Urinary bladder (tissue), 4 donors: Measurements from ENCODE around the gene KCNMA1. TPM values are rescaled to one million over a fixed set of nuclear protein-coding genes. Genes with fewer than 3 reads are reported as not detected.

Experiments
- DNase-seq: peaks from one replicate; pipeline ENCODE4 v3.0.0-alpha.2; 2015; ENCODE audit errors: extremely low spot score
- H3K27ac ChIP-seq: one replicate; pipeline ENCODE4 v1.5.1; 2013; ENCODE audit warnings: low read depth, mild to moderate bottlenecking, moderate library complexity
- H3K36me3 ChIP-seq: one replicate; pipeline ENCODE4 v1.6.1; 2013; ENCODE audit warnings: mild to moderate bottlenecking, moderate library complexity; ENCODE audit not compliant: insufficient read depth
- H3K4me1 ChIP-seq: one replicate; pipeline ENCODE4 v1.6.1; 2013; ENCODE audit warnings: mild to moderate bottlenecking, moderate library complexity; ENCODE audit not compliant: insufficient read depth
- H3K4me3 ChIP-seq: one replicate; pipeline ENCODE4 v1.5.1; 2013; ENCODE audit warnings: low read depth, low read length
- WGBS: extraction: QIAGEN DNeasy Blood & Tissue Kit; methylation state at CpG from one replicate; pipeline ENCODE4 v1.1.7; 2013; 5-methylcytosine and 5-hydroxymethylcytosine counted together
- polyA plus RNA-seq: library from polyadenylated mRNA; stranded (reverse); fragments of 200-250 nt; gene quantifications from one replicate; pipeline ENCODE4 v1.2.3, GENCODE V29; 2013
- total RNA-seq: library from RNA; depleted of rRNA; stranded (reverse); fragments of >200 nt; gene quantifications from one replicate; pipeline ENCODE4 v1.2.3, GENCODE V29; 2014
- donor health status: healthy with polysubstance abuse.
- donor health status: healthy.

KCNMA1 gene
- total and polyA plus RNA-seq, 2 donors: 105 to 107 TPM

GRCh38 chr10:77286531-77287508 lies 350.8 kb downstream of the KCNMA1 start:
- 62% methylated on average over 6 of the region's 6 CpGs for WGBS
- Histone ChIP-seq H3K36me3 (no peaks in the 10 kb centered on the region), H3K27ac (no peak overlapping the region), H3K4me1 (no peaks in the 10 kb centered on the region), H3K4me3 (no peak overlapping the region)
- DNase-seq: no peak

- Histone ChIP-seq H3K36me3 (no peaks in the 10 kb centered on the region), H3K4me3 (no peak overlapping the region), H3K27ac (no peak overlapping the region), H3K4me1 (no peaks in the 10 kb centered on the region)
- DNase-seq: no peak
- 47% methylated on average over 1 of the region's 1 CpG for WGBS
These were observed 352.0 kb downstream of the KCNMA1 start for GRCh38 chr10:77285529-77286182.

- Histone ChIP-seq H3K4me3 (no peak overlapping the region), H3K36me3 (no peaks in the 10 kb centered on the region), H3K27ac (no peak overlapping the region), H3K4me1 (no peaks in the 10 kb centered on the region)
- DNase-seq: no peak
- WGBS: 77% methylated on average over 6 of the region's 6 CpGs
These were observed 352.8 kb downstream of the KCNMA1 start for GRCh38 chr10:77284797-77285196.

- H3K27ac ChIP-seq: no peak overlapping the region
These were observed 354.3 kb downstream of the KCNMA1 start for GRCh38 chr10:77283326-77283725.

GRCh38 chr10:77282163-77282562 lies 355.4 kb downstream of the KCNMA1 start:
- Histone ChIP-seq H3K27ac (no peak overlapping the region), H3K36me3 (no peaks in the 10 kb centered on the region), H3K4me3 (no peak overlapping the region), H3K4me1 (no peaks in the 10 kb centered on the region)
- DNase-seq: no peak
- WGBS: 70% methylated on average over 2 of the region's 2 CpGs

More at GRCh38 chr10:77283326-77283725, 354.3 kb downstream of the KCNMA1 start:
- DNase-seq: no peak
- WGBS: 41% methylated on average over 3 of the region's 3 CpGs
- H3K36me3 ChIP-seq: no peaks in the 10 kb centered on the region
- H3K4me1 ChIP-seq: no peaks in the 10 kb centered on the region
- no peak overlapping the region for H3K4me3 ChIP-seq

GRCh38 chr10:77281719-77282118 lies 355.9 kb downstream of the KCNMA1 start:
- DNase-seq: no peak
- H3K4me1 ChIP-seq: no peaks in the 10 kb centered on the region
- no peaks in the 10 kb centered on the region for H3K36me3 ChIP-seq
- H3K4me3 ChIP-seq: no peak overlapping the region
- 57% methylated on average over 4 of the region's 4 CpGs for WGBS
- H3K27ac ChIP-seq: no peak overlapping the region

GRCh38 chr10:77279207-77279606 lies 358.4 kb downstream of the KCNMA1 start:
- no peak overlapping the region for H3K4me3 ChIP-seq
- H3K36me3 ChIP-seq: no peaks in the 10 kb centered on the region
- no peak for DNase-seq
- no peak overlapping the region for H3K27ac ChIP-seq
- WGBS: 59% methylated on average over 4 of the region's 4 CpGs
- H3K4me1 ChIP-seq: no peaks in the 10 kb centered on the region

- no peaks in the 10 kb centered on the region for H3K36me3 ChIP-seq
- no peak overlapping the region for H3K4me3 ChIP-seq
- DNase-seq: no peak
- no peak overlapping the region for H3K27ac ChIP-seq
- 40% methylated on average over 5 of the region's 5 CpGs for WGBS
- no peaks in the 10 kb centered on the region for H3K4me1 ChIP-seq
These were observed 363.4 kb downstream of the KCNMA1 start for GRCh38 chr10:77274046-77274795.

- H3K4me3 ChIP-seq: no peak overlapping the region
- H3K4me1 ChIP-seq: no peaks in the 10 kb centered on the region
- DNase-seq: no peak
- H3K27ac ChIP-seq: no peak overlapping the region
- no peaks in the 10 kb centered on the region for H3K36me3 ChIP-seq
These were observed 368.4 kb downstream of the KCNMA1 start for GRCh38 chr10:77269163-77269562.

- no peaks in the 10 kb centered on the region for H3K4me1 ChIP-seq
- H3K4me3 ChIP-seq: no peak overlapping the region
- no peak for DNase-seq
- WGBS: 93% methylated on average over 4 of the region's 4 CpGs
- no peak overlapping the region for H3K27ac ChIP-seq
- no peaks in the 10 kb centered on the region for H3K36me3 ChIP-seq
These were observed 368.9 kb downstream of the KCNMA1 start for GRCh38 chr10:77268721-77269120.

- DNase-seq: no peak
- Histone ChIP-seq H3K27ac (no peak overlapping the region), H3K4me3 (no peak overlapping the region), H3K4me1 (no peaks in the 10 kb centered on the region), H3K36me3 (no peaks in the 10 kb centered on the region)
- WGBS: 74% methylated on average over 8 of the region's 8 CpGs
These were observed 369.6 kb downstream of the KCNMA1 start for GRCh38 chr10:77267703-77268675.

- H3K4me3 ChIP-seq: no peak overlapping the region
- no peaks in the 10 kb centered on the region for H3K4me1 ChIP-seq
These were observed 371.4 kb downstream of the KCNMA1 start for GRCh38 chr10:77266242-77266641.

GRCh38 chr10:77264527-77264926 lies 373.1 kb downstream of the KCNMA1 start:
- no peaks in the 10 kb centered on the region for H3K36me3 ChIP-seq
- H3K4me3 ChIP-seq: no peak overlapping the region
- no peaks in the 10 kb centered on the region for H3K4me1 ChIP-seq
- no peak overlapping the region for H3K27ac ChIP-seq
- WGBS: 83% methylated on average over 3 of the region's 3 CpGs
- DNase-seq: no peak

More at GRCh38 chr10:77266242-77266641, 371.4 kb downstream of the KCNMA1 start:
- no peak for DNase-seq
- Histone ChIP-seq H3K27ac (no peak overlapping the region), H3K36me3 (no peaks in the 10 kb centered on the region)
- WGBS: 80% methylated on average over 2 of the region's 2 CpGs
